HG03097 (cell line): ENCODE measurements around the gene PCDHGA11.
"Not testable (repeated sequence)": the region's sequence is repeated elsewhere in the genome, so short reads cannot be mapped to it uniquely, and the experiment has no call there.

Source experiments
- ATAC-seq: cut with Tn5 transposase; IDR thresholded peaks from one replicate; pipeline ENCODE4 v1.9.1; 2021; ENCODE audit not compliant: unreplicated experiment, low FRiP score

The PCDHGA11 gene

GRCh38 chr5:141420855-141421488 is at the start of gene PCDHGA11:
Gene PCDHGA11, plus strand, starts transcription at chr5:141421051. Its CDS starts 177 bp downstream, at chr5:141421228.
- no peak for ATAC-seq

GRCh38 chr5:141371572-141372475 is 49.0 kb upstream of the PCDHGA11 start:
- ATAC-seq, result no peak

GRCh38 chr5:141373673-141374317 is 47.1 kb upstream of the PCDHGA11 start, which contains the start of gene PCDHGA6:
Gene PCDHGA6, plus strand, starts transcription at chr5:141373891. Its CDS starts 193 bp downstream, at chr5:141374084.
- no peak for ATAC-seq

GRCh38 chr5:141374627-141375026 is 46.2 kb upstream of the PCDHGA11 start:
- no peak for ATAC-seq

- not testable (repeated sequence) for ATAC-seq
Measured at GRCh38 chr5:141375444-141376155, 45.3 kb upstream of the PCDHGA11 start.

- no peak for ATAC-seq
Measured at GRCh38 chr5:141382469-141383294, 38.2 kb upstream of the PCDHGA11 start, which contains the start of gene PCDHGA7. Gene PCDHGA7, plus strand, starts transcription at chr5:141382742. Its CDS starts 158 bp downstream, at chr5:141382900.

GRCh38 chr5:141383345-141383744 is 37.5 kb upstream of the PCDHGA11 start:
- ATAC-seq, result no peak

- no peak for ATAC-seq
Measured at GRCh38 chr5:141384471-141385267, 36.2 kb upstream of the PCDHGA11 start.

GRCh38 chr5:141387557-141388311 is 33.1 kb upstream of the PCDHGA11 start, which contains the start of gene PCDHGB4:
Gene PCDHGB4, plus strand, starts transcription at chr5:141387698. Its CDS starts 187 bp downstream, at chr5:141387885.
- not testable (repeated sequence) for ATAC-seq

GRCh38 chr5:141388661-141389060 is 32.2 kb upstream of the PCDHGA11 start:
- no peak for ATAC-seq

GRCh38 chr5:141389153-141390042 is 31.5 kb upstream of the PCDHGA11 start:
- no peak for ATAC-seq

GRCh38 chr5:141392429-141393198 is 28.2 kb upstream of the PCDHGA11 start, which contains the start of gene PCDHGA8:
Gene PCDHGA8, plus strand, starts transcription at chr5:141392633. Its CDS starts 181 bp downstream, at chr5:141392814.
- no peak for ATAC-seq

- no peak for ATAC-seq
Measured at GRCh38 chr5:141393267-141393666, 27.6 kb upstream of the PCDHGA11 start.

GRCh38 chr5:141394401-141395187 is 26.3 kb upstream of the PCDHGA11 start:
- ATAC-seq, result not testable (repeated sequence)
